Measurements from ENCODE around the gene CKAP5. TPM values are rescaled to one million over a fixed set of nuclear protein-coding genes. Genes with fewer than 3 reads are reported as not detected.
A peak's percentile ranks its signal among the peaks of the same experiment; 100 is the strongest.

The CKAP5 gene
- total RNA-seq, 1 donor = 24.2 TPM

DNA sequence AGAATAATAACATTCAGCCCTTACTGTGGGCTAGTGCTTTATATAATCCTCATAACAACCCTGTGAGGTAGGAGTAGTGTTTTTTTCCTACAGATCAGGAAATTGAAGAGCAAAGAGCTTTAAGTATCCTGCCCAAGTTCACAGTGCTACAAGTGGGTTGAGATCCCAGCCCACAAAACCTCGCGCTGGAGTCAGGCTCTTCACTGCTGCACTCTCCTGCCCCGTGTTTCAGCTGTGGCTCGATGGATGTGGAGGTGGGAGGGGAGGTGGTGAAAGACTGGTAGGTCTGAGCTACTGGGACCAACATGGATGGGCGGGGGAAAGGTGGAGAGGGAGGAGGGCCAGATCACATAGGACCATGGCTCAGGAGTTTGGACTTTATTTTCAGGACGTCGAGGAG is 139.2 kb downstream of the CKAP5 start:
- no peak for DNase-seq (ENCODE audit: low read depth in 2 of 3, low spot score in 2 of 3)

DNA sequence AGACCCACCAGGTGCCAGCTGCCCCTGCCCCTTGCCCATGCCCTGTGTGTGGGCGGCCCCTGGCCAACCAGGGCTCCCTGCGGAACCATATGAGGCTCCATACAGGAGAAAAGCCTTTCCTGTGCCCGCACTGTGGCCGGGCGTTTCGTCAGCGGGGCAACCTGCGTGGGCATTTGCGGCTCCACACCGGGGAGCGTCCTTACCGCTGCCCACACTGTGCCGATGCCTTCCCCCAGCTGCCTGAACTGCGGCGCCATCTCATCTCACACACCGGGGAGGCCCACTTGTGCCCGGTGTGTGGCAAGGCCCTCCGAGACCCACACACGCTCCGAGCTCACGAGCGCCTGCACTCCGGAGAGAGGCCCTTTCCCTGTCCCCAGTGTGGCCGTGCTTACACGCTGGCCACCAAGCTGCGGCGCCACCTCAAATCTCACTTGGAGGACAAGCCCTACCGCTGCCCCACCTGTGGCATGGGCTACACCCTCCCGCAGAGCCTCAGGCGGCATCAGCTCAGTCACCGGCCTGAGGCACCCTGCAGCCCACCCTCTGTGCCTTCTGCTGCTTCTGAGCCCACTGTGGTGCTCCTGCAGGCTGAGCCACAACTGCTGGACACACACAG is 140.9 kb downstream of the CKAP5 start:
- no peak for DNase-seq (ENCODE audit: low read depth in 2 of 3, low spot score in 2 of 3)

DNA sequence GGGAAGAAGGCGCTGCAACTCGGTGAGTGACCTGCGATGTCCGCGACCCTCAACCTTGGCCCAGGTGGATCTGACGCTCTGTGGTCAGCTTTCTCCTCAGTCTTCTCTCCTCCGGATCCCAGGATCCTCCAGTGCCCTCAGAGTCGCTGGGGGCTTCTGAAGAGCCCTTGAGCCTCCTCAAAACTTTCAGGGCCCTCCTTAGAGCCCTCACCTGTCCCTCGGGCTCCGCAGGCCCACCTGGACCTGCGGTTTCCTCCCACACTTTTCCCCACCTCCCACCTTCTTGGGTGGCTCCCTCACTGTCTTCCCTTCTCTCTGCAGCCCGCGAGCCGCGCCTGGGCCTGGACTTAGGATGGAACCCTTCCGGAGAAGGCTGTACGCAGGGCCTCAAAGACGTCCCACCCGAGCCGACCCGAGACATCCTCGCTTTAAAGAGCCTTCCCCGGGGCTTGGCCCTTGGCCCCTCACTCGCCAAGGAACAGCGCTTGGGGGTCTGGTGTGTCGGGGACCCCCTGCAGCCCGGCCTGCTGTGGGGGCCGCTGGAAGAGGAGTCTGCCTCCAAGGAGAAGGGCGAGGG is 144.9 kb downstream of the CKAP5 start:
- DNase-seq (ENCODE audit: low read depth in 2 of 3, low spot score in 2 of 3) = no peak

DNA sequence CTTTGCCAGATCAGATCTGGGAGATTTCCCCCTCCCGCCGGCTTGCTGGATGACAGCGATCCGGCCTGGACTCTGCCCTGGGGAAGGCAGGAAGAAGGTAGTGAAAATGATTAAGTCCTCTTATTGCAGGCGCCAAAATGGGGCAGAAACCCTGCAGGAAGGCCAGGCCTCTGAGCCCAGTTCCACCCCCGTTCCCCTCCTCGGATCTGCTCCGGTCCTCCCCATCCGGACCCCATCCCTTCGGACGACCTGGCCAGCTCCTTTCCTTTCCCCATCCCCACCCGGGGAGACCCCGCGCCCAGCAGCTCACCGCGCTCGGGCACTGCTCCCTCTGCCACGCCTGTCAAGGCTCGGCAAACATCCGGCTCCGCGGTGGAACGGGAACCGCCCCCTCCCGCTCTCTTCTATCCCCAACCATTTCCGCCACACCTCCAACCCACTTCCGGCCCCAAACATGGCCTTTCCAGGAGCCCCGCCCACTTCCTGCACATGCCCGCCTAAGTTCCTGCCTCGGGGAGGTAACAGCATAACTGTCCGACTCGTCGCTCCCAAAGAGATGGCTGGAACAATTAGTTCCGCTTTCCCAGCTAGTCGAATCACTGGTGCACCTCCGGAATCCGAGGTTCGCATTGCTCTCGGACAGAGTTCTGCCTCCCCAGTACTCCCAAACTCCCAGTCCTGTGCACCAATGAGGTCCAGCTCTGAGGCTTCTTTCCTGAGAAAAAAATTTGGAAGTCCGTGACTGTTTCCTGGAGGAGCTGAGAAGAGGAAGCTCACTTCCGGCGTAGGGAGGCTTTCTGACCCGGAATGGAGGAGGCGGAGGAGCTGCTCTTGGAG is 145.6 kb downstream of the CKAP5 start, which contains the start of the genes ARHGAP1 and ZNF408:
Gene ARHGAP1 (minus strand): TSS at position 379 of the 837 bp plus-strand sequence. CDS start 4,512 bp downstream, outside the sequence.
Gene ZNF408 (plus strand): TSS at position 791 of the 837 bp plus-strand sequence. CDS start 17 bp downstream, at position 808.
- DNase-seq (ENCODE audit: low read depth in 2 of 3, low spot score in 2 of 3) = peak; percentile 93 to 100 (median 99)

DNA sequence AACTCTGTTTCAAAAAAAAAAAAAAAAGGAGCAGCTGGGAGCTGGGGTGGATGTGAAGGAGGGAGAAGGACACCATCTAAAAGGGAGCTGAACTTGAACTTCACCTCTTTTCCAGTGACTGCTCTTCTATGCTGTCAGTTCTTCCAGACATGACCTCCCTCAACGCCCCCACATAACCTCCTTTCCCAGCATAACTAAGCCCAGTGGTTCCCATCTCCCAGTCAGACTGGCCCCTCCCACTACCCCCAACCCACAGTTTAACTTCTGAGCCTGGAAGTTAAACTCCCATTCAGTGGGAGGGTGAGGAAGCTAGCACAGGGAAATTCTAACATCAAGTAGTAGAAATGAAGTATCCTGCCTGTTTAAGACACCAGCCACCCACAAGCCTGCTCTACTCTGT is 147.5 kb downstream of the CKAP5 start:
- DNase-seq (ENCODE audit: low read depth in 2 of 3, low spot score in 2 of 3) = no peak

DNA sequence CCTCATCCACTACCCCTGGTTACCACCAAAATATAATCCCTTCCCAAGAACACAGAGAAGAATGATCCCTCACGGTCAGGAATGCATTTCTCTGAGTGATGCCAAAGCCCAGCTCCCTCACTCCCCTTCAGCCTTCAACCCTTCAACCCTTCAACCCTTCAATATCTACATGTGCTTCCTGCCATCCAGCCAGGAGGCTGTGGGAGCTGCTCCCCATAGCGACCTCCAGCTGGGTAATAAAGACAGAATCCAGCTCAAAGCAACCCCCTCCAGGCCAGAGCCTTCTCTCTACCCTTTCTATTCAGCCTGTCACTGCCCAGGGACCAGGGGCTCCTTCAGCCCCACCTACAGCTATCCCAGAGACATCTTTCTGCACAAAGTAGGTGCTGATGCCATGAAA is 148.4 kb downstream of the CKAP5 start:
- no peak for DNase-seq (ENCODE audit: low read depth in 2 of 3, low spot score in 2 of 3)

DNA sequence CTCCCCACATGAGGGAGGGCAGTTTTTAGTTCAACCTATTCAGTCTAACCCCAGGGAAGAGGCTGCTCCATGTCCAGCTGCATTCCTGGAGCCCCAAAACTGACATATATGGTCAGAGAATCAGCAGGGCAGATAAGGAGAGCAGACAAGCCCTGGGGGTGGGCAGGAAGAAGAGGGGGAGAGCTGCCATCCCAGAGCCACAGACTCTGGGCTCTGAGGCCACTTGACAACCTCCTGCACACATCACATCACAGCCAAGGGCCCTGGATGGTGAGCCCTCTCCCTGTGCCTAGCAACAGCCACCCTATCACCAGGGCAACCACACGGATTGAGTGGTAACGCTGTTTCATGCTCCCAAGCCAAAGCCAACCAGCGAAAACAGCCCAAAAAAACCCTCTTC is 148.8 kb downstream of the CKAP5 start:
- no peak for DNase-seq (ENCODE audit: low read depth in 2 of 3, low spot score in 2 of 3)

DNA sequence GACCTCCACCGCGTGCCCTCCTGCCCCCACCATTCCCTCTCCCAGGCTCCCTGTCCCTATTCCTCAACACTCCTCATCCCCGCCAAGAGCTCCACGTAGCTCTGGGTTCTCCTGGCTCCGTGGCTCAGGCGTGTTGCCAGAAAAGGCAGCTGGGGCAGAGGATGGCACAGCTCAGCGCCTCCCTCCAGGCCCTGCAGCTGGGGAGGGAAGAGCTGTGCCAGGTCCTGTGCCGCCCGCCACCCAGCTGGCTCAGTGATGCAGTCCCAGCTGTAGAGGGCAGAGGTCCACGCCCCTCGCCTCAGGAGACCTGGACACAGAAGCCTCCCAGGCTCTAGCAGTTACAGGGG is 149.9 kb downstream of the CKAP5 start:
- DNase-seq (ENCODE audit: low read depth in 2 of 3, low spot score in 2 of 3) = no peak

DNA sequence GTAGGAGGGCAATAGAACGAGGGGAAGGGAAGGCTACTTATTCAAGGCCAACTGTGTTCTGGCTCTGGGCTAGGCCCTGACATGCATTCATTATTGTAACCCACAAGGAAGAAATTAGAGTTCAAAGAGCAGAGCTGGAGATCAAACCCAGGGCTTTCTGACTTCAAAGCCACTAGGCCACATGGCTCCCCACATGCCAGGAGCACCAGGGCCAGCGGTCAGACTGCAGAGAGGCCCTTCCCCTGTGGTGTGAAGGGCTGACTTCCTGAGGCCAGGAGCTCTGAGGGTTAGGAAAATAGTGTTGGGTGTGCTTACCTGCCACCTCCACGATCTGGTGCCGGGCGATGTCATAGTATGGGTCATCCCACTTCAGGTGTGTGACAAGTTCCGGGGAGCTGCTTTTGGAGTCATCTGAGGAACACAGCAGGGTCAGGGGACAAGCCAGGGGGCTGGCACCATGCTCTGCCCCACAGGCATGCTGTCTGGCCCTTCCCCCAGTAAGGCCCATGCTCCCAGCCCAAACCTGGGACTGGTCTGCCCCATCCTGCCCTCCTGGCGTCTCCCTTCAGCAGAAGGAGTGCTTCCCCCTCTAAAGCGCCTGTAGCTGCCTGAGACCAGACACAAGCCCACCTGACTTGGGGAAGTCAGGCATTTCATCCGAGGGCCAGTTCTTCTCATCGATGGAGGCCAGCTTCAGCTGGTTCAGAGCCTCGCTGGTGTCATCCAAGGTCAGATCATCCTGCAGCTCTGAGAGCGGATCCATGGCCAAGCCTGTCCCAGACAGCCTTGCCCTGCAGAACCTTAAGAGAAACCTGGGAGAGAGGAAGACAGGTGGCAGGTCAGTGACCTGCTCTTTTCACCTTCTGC is 150.5 kb downstream of the CKAP5 start:
- no peak for DNase-seq (ENCODE audit: low read depth in 2 of 3, low spot score in 2 of 3)

DNA sequence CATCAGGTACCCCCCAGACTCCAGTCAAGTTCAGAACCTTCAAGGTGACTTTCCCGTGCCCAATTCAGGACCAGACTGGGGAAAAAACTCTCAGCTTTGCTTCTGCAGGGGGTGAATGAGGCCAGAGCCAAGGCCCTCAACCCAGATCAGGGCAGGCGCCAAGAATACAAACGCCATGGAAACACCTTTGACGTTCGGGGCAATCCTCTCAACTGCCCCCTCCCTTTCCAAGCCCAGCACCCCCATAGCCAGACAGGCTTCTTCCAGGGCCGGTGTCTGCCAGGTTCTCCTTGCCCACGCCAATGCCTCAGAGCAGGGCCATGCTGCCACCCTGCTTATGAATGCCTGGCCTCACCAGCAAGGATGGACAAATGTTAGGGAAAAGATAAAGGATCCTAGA is 151.5 kb downstream of the CKAP5 start:
- no peak for DNase-seq (ENCODE audit: low read depth in 2 of 3, low spot score in 2 of 3)

DNA sequence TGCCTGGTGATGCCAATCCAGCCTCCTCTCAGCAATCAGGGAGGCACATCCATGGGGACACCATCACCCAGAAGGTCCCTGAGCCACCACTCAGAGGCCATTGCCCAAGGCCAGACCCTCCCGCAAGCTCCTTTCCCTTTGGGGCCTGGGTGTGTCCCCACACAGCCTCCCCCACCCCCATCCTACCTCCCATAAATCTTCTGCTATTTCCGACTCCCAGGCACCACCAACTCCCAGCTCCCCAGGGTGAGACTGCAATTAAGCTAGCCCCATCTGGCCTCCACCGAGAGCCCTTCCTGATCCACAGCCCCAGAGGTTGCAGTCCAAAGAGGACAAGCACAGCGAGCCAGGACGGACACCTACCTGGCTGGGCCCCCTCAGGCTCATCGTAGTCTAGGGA is 152.0 kb downstream of the CKAP5 start:
- DNase-seq (ENCODE audit: low read depth in 2 of 3, low spot score in 2 of 3) = no peak

DNA sequence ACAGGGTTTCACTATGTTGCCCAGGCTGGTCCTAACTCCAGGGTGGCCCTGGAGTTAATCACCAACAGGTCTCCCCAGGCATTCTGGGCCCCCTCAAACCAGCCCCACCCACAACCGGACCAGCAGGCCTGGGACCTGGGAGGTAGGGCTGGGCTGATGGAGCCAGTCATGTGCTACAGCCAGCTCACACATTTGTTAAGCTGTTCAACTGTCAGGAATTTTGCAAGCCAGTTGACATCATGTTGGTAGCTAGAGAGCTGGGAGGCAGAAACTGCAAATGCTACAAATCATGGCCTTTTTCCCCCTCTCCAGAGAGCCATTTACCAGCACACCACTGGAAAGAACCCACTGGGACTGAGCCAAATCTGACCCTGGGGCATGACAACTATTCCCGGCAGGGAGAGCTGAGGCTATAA is 152.5 kb downstream of the CKAP5 start:
- DNase-seq (ENCODE audit: low read depth in 2 of 3, low spot score in 2 of 3) = no peak

Small RNA genes within 50 kb of the gene (small RNA-seq; reads per million reads assigned to genes)
- gene MIR5582 (2.2 reads per million, percentile 70 among the genes with 10 or more reads in this experiment), gene RF00573 (not detected), gene SNORD67 (1,284 reads per million, percentile 99 among the genes with 10 or more reads in this experiment)

Other genes with a start within 250 kb of the CKAP5 start
- gene HARBI1, start 229.1 kb downstream of the CKAP5 start, total RNA-seq = 7.5 TPM
- 55.2 TPM for gene ATG13, start 228.7 kb downstream of the CKAP5 start, total RNA-seq
- gene ARHGAP1, start 145.7 kb downstream of the CKAP5 start, total RNA-seq = 50.4 TPM
- gene ZNF408, start 145.2 kb downstream of the CKAP5 start, total RNA-seq = 11.6 TPM
- gene F2, start 127.1 kb downstream of the CKAP5 start, total RNA-seq = under 0.01 TPM
- gene LRP4, start 72.3 kb upstream of the CKAP5 start, total RNA-seq = 7.5 TPM
- gene CSTPP1, start 90.5 kb upstream of the CKAP5 start, total RNA-seq = 52.8 TPM